ENCODE measurements around the gene S100A1.

Gene S100A1

DNA sequence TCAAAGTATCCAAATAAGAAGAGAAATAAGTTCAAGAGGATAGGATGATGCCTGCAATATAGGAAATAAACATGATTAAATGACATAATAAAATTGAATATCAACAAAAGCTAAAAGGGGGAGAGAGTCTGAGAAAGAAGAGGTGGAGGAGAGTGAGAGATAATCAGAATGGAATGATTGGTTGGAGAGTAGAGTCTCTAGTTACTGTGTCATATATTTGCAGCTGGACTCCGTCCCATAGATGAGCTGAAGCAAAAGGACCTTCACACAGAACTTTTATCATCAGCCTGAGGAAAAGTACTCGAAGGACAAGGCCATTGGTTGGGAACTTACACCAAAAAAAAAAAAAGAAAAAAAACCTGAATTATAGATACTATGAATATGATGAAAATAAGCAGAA, 39.8 kb upstream of the S100A1 start:
- Histone ChIP-seq H3K9me3 (ENCODE audit: control insufficient read depth, insufficient read depth, low read length) (no peaks in the 10 kb centered on the region), H3K4me1 (ENCODE audit: control insufficient read depth, low read length) (peaks cover 6% of the 10 kb centered on the region), H3K27ac (ENCODE audit: low read depth, low read length) (no peak overlapping the region), H3K4me2 (ENCODE audit: low read length) (no peak overlapping the region), H4K20me1 (ENCODE audit: control insufficient read depth, insufficient read depth, low read depth, low read length) (no peaks in the 10 kb centered on the region), H3K4me3 (ENCODE audit: low read length) (no peak overlapping the region), H3K79me2 (ENCODE audit: control insufficient read depth, low read length) (no peaks in the 10 kb centered on the region), H3F3A (ENCODE audit: control insufficient read depth, insufficient read depth) (no peaks in the 10 kb centered on the region), H3K36me3 (ENCODE audit: control insufficient read depth, low read length) (no peaks in the 10 kb centered on the region), H3K27me3 (ENCODE audit: control insufficient read depth, low read length) (no peaks in the 10 kb centered on the region; the same call in none of the 2 replicates), H3K9me2 (replicated peaks; ENCODE audit: control insufficient read depth, low read length) (no peaks in the 10 kb centered on the region)
- TF ChIP-seq, protein P1, sequence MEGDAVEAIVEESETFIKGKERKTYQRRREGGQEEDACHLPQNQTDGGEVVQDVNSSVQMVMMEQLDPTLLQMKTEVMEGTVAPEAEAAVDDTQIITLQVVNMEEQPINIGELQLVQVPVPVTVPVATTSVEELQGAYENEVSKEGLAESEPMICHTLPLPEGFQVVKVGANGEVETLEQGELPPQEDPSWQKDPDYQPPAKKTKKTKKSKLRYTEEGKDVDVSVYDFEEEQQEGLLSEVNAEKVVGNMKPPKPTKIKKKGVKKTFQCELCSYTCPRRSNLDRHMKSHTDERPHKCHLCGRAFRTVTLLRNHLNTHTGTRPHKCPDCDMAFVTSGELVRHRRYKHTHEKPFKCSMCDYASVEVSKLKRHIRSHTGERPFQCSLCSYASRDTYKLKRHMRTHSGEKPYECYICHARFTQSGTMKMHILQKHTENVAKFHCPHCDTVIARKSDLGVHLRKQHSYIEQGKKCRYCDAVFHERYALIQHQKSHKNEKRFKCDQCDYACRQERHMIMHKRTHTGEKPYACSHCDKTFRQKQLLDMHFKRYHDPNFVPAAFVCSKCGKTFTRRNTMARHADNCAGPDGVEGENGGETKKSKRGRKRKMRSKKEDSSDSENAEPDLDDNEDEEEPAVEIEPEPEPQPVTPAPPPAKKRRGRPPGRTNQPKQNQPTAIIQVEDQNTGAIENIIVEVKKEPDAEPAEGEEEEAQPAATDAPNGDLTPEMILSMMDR (IDR thresholded peaks at IDR 0.05; ENCODE audit: low read depth, low read length, poor library complexity, severe bottlenecking), result no peak
- TF ChIP-seq EZH2phosphoT487 (IDR thresholded peaks at IDR 0.05; ENCODE audit: borderline replicate concordance, low read length), result no peak

DNA sequence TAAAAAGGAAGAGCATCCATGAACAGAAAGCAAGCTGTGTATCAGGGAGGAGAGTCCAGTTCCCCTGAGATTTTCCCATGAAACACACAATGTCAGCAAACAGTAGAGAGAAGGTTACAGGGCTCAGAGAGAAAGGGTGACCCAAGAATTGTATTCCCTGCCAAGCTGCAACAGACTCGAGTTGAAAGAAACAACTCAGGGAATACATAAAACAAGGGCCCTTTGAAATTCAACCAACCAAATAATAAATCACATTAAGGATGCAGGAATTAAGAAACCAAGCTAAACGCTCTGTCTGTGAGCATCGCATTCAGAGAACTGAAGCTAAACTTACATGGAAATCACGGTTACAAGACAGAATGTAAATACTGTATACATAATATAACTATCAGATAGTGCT, 35.5 kb upstream of the S100A1 start:
- no peak for TF ChIP-seq EZH2phosphoT487 (IDR thresholded peaks at IDR 0.05; ENCODE audit: borderline replicate concordance, low read length)
- TF ChIP-seq, protein P1 (IDR thresholded peaks at IDR 0.05; ENCODE audit: low read depth, low read length, poor library complexity, severe bottlenecking), result no peak
- no peaks in the 10 kb centered on the region for H3F3A ChIP-seq (ENCODE audit: control insufficient read depth, insufficient read depth)
- H3K4me3 ChIP-seq (ENCODE audit: low read length), result no peak overlapping the region
- no peaks in the 10 kb centered on the region for H3K9me2 ChIP-seq (replicated peaks; ENCODE audit: control insufficient read depth, low read length)
- no peaks in the 10 kb centered on the region for H3K79me2 ChIP-seq (ENCODE audit: control insufficient read depth, low read length)
- no peak overlapping the region for H3K4me2 ChIP-seq (ENCODE audit: low read length)
- no peaks in the 10 kb centered on the region for H4K20me1 ChIP-seq (ENCODE audit: control insufficient read depth, insufficient read depth, low read depth, low read length)
- no peak overlapping the region for H3K27ac ChIP-seq (ENCODE audit: low read depth, low read length)
- no peaks in the 10 kb centered on the region for H3K9me3 ChIP-seq (ENCODE audit: control insufficient read depth, insufficient read depth, low read length)
- H3K27me3 ChIP-seq (ENCODE audit: control insufficient read depth, low read length), result no peaks in the 10 kb centered on the region
- peaks cover 5% of the 10 kb centered on the region for H3K4me1 ChIP-seq (ENCODE audit: control insufficient read depth, low read length)
- no peaks in the 10 kb centered on the region for H3K36me3 ChIP-seq (ENCODE audit: control insufficient read depth, low read length)

DNA sequence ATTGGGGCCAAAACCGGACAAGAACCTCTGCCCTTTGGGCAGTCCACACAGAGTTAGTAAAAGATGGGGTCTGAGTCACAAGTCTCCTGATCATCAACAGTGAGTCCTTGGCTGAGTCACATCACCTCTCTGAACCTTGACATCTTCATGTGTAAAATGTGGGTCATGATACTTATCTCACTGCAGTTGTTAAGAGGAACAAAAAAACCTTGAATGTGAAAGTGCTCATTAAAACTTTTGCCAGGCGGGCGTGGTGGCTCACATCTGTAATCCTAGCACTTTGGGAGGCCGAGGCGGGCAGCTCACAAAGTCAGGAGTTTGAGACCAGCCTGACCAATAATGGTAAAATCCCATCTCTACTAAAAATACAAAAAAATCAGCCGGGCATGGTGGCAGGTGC, 31.0 kb upstream of the S100A1 start:
- Histone ChIP-seq H3K27ac (ENCODE audit: low read depth, low read length) (no peak overlapping the region), H3K4me3 (ENCODE audit: low read length) (no peak overlapping the region), H4K20me1 (ENCODE audit: control insufficient read depth, insufficient read depth, low read depth, low read length) (no peaks in the 10 kb centered on the region), H3K79me2 (ENCODE audit: control insufficient read depth, low read length) (no peaks in the 10 kb centered on the region), H3K4me1 (ENCODE audit: control insufficient read depth, low read length) (peaks cover 26% of the 10 kb centered on the region), H3K4me2 (ENCODE audit: low read length) (no peak overlapping the region), H3F3A (ENCODE audit: control insufficient read depth, insufficient read depth) (0 out of 2 replicates have a peak, but pooled peaks cover 3% of the 10 kb centered on the region), H3K9me2 (replicated peaks; ENCODE audit: control insufficient read depth, low read length) (no peaks in the 10 kb centered on the region), H3K27me3 (ENCODE audit: control insufficient read depth, low read length) (no peaks in the 10 kb centered on the region), H3K36me3 (ENCODE audit: control insufficient read depth, low read length) (no peaks in the 10 kb centered on the region), H3K9me3 (ENCODE audit: control insufficient read depth, insufficient read depth, low read length) (no peaks in the 10 kb centered on the region)
- TF ChIP-seq EZH2phosphoT487 (IDR thresholded peaks at IDR 0.05; ENCODE audit: borderline replicate concordance, low read length), result no peak
- TF ChIP-seq, protein P1 (IDR thresholded peaks at IDR 0.05; ENCODE audit: low read depth, low read length, poor library complexity, severe bottlenecking), result no peak
